Measurements from ENCODE around the gene KRT26.
"Not testable (repeated sequence)": the region's sequence is repeated elsewhere in the genome, so short reads cannot be mapped to it uniquely, and the experiment has no call there.

The KRT26 gene

DNA sequence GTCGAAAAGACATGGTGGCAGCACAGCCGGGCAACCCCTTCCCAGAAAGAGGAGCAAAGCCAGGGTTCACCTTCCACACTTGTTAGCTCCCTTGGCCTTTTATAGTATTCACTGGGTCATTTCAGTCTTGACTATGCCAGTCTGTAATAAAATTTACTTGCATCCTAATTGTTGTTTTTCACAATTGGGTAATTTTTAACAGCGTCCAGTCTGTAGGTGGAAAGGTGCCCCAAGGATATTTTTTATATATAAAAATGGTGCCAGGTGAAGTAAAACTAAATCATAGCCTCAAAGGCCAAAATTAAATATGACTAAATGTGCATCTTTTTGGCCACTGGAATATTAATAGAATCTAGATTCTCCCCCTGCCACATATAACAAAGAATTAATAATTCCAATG lies at the start of gene KRT26:
Gene KRT26, minus strand, starts transcription at position 101 of the 400 bp plus-strand sequence. Its CDS starts 88 bp downstream, at position 13.
- no peak for DNase-seq

DNA sequence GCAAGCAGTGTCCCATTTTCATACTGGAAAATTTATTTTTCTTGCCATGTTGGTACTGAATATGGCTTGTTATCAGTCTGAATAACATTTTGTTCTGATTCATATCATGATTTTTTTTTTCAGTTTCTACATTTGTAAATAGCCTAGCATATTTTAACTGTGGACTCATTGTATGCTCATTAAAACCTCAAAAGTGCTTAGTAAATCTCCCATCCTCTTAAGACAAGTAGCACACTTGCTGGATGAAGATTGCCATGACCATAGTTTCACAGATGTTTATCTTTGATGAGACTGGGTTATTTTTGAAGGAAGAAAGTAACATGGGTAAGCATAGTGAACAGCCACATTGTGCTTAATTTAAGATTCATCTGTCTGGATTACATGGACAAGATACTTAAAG lies 49.5 kb upstream of the KRT26 start:
- no peak for DNase-seq

- DNase-seq: no peak
Observed at GRCh38 chr17:40820228-40820838, 48.3 kb upstream of the KRT26 start.

GRCh38 chr17:40819528-40820125 lies 47.6 kb upstream of the KRT26 start:
- no peak for DNase-seq

DNA sequence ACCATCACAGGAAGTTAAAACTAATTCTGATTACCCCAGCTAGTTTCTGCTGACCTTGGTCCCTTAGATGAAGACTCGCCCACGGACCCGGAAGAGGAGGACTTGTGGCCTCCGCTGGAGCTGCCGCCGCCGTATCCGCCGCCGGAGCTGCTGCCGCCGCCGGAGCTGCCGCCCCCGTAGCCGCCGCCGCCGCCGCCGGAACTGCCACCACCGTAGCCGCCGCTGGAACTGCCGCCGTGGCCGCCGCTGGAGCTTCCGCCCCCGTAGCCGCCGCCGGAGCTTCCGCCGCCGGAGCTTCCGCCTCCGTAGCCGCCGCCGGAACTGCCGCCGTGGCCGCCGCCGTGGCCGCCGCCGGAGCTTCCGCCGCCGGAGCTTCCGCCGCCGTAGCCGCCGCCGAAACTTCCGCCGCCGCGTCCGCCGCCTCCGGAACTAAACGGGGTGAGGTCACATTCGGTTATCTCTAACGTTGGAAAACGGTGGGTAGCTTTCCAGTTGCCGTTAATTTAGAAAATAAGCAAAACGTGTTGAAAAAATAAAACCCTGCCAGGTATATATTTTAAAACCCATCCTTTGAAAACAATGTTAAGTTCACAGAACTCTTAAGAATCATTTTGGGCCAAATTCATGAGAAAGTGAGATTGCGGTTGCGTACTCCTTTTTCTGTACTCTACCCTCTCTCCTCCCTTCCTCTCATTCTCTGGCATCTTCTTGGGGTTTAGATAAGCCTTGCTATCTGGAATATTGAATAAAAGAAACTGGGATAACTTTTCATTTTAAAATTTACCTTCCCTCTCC lies 46.9 kb upstream of the KRT26 start:
- peak; percentile 61 for DNase-seq

GRCh38 chr17:40818343-40818732 lies 46.3 kb upstream of the KRT26 start:
- no peak for DNase-seq

- no peak for DNase-seq
Observed at GRCh38 chr17:40817103-40817682, 45.2 kb upstream of the KRT26 start.

- DNase-seq: no peak
Observed at GRCh38 chr17:40816569-40816968, 44.6 kb upstream of the KRT26 start.

DNA sequence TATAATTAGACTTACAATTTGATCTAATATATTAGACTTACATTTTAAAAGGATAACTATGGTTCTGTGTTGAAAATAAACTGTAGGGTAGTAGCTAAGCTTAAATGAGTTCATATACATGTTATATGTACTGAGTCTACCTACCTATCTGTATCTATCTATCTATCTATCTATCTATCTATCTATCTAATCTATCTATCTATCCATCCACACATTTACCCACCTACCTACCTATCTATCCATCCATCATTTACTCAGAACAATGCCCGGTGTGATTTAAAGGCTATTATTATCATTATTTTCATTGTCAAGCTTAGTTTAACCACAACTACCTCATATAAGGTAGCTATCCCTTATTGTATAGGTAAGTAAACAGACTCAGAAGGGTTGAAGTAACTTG lies 43.4 kb upstream of the KRT26 start:
- no peak for DNase-seq

DNA sequence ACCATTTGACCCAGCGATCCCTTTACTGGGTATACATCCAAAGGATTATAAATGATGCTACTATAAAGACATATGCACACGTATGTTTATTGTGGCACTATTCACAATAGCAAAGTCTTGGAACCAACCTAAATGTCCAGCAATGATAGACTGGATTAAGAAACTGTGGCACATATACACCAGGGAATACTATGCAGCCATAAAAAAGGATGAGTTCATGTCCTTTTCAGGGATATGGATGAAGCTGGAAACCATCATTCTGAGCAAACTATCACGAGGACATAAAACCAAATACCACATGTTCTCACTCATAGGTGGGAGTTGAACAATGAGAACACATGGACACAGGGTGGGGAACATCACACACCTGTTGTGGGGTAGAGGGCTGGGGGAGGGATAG lies 42.7 kb upstream of the KRT26 start:
- not testable (repeated sequence) for DNase-seq

GRCh38 chr17:40813804-40814203 lies 41.8 kb upstream of the KRT26 start:
- DNase-seq: no peak

DNA sequence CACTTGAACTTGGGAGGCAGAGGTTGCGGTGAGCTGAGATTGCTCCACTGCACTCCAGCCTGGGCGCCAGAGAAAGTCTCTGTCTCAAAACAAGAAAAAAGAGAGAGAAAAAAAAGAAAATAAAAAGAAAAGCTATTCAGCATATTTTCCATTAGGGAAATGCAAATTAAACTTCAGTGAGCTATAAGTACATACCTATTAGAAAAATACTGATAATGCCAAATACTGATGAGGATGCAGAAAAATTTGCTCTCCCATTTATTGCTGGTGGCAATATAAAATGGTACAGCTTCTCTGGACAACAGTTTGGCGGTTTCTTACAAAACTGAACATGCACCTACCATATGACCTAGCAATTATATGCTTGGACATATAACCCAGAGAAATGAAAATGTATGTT lies 40.6 kb upstream of the KRT26 start:
- DNase-seq: no peak

DNA sequence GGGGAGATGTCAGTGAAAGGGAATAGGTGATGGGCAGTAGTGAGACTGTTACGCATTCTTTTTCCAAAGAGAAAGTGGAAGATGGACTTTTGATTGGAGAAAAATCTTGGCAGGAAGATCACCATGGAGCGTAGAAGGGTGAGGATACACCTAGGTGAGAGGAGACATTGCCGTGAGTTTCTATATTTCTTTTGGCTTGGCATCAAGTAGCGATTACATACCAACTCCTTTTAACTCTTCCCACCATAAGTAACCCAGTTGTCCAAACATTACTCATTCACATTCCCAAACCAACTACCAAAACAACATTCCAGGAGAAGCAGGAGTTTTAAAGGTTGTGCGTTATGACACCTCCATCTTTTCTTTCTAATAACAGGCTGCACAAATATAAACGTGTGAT lies 38.5 kb upstream of the KRT26 start:
- no peak for DNase-seq

- no peak for DNase-seq
Observed at GRCh38 chr17:40809721-40810421, 37.9 kb upstream of the KRT26 start.

- DNase-seq: no peak
Observed at GRCh38 chr17:40806131-40806530, 34.1 kb upstream of the KRT26 start.

- peak; percentile 52 for DNase-seq
Observed at GRCh38 chr17:40803617-40804082, 31.6 kb upstream of the KRT26 start.

GRCh38 chr17:40801157-40801556 lies 29.2 kb upstream of the KRT26 start:
- DNase-seq: no peak

DNA sequence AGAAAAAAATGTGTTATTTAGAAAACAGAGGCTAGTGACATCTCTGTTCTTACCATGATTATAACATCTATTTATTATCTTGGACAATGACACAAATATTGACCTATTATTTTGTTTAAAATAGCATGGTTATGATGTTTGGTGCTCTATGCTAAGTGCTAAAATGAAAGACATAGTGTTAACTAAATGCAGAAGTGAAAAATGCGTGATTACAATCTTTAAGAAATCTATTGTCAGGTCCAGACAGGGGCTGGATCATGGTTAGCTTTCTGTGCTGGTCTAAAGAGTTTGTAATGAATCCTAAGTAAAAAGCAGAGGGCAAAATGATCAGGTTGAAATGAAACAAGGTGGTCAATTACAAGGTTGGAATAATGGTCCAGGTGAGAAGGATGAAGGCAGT lies 28.4 kb upstream of the KRT26 start:
- DNase-seq: no peak

GRCh38 chr17:40799859-40800258 lies 27.9 kb upstream of the KRT26 start, which contains the start of gene KRT28:
Gene KRT28, minus strand, starts transcription at chr17:40799959. Its CDS starts 66 bp downstream, at chr17:40799893.
- no peak for DNase-seq

DNA sequence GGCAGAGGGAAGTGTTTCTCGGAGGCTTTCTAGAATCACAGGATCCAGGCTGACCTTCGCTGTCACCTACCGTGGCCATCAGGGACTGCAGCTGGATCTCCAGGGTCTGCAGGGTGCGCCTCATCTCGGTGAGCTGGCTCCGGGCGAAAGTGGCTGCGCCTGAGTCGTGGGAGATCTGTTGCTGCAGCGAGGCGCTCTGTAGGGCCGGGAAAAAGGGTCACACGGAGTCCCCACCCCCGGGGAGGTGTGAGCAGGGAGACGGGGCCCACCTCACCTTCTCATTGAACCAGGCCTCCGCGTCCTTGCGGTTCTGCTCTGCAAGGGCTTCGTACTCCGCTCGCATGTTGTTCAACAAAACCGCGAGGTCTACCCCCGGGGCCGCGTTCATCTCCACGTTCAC lies 24.8 kb upstream of the KRT26 start:
- DNase-seq: no peak

GRCh38 chr17:40795019-40795667 lies 23.1 kb upstream of the KRT26 start:
- DNase-seq: no peak

DNA sequence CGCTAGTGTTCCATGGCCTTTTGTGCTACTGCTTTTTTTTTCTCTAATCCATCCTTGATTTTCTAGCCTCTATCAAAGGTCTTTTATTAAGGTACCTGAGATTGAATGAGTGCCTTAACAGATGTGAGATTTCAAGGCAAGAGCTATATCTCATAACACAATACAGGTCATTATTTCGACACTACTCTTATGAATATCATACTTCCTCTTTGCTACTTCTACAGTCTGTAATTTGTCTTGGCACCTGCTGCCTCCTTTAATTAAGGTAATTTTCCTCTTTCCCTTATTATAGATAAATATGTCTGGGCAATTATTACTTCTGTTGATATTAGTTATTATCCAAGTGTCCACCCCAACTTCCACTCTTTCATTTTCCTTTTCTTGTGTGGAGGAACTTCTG lies 22.5 kb upstream of the KRT26 start:
- no peak for DNase-seq
